Gastrocnemius medialis (tissue), 4 donors: ENCODE results near the gene IL4R.

Experiments
- CTCF ChIP-seq, 5 experiments: fragments of 450-650 bp in 3 of 5; fragments of 200-600 bp in 2 of 5; sonication (generic) in 2 of 5; IDR thresholded peaks in 4 of 5; conservative IDR thresholded peaks in 1 of 5; 1 replicate in 4 of 5; 2 replicates in 1 of 5; pipeline ENCODE4 v1.5.1; 2016 to 2019; ENCODE audit warnings: antibody characterized with exemption in 5 of 5, mild to moderate bottlenecking in 3 of 5, moderate library complexity in 3 of 5
- POLR2A ChIP-seq, 2 donors: fragments of 450-650 bp; IDR thresholded peaks; one replicate each; pipeline ENCODE4 v1.6.1; 2017; ENCODE audit warnings: antibody characterized with exemption in 2 of 2, mild to moderate bottlenecking in 2 of 2, moderate library complexity in 2 of 2

DNA sequence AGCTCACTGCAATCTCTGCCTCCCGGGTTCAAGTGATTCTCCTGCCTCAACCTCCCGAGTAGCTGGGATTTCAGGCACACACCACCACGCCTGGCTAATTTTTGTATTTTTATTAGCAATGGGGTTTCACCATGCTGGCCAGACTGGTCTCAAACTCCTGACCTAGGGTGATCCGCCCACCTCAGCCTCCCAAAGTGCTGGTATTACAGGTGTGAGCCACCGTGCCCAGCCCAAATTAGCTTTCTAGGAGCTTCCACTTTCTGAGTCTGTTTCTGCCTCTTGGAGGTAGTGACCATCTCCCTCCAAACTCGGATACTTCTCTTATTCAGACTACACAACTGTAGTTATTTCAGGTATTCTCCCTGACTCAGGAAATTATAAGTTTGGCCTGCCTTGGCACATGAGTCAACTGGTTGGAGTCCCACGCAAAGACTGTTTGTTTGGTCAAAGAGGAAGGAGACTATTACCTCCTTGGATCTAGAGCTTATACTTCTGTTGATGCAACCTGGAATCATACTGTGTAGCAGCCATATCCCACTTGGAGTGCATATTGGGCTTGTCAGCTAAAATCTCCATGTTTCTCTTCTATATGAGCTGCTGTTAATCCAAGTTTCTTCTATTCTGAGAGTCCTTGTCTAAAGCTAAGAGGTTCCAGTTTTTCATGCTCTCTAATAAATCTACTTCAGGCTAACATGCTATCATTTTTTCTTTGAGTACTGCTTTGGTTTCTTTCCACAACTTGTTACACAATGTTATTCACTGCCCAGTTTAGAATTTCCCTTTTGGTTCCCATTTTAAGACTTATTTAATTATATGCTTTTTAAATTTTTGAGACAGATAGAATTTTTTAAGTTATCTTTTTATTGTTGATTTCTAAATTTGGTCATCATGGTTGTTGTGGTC, 7.5 kb downstream of the IL4R start:
- TF ChIP-seq CTCF (IDR thresholded peaks at IDR 0.05 in 4 of 5, conservative IDR thresholded peaks at IDR 0.05 in 1 of 5) (no peak), POLR2A (IDR thresholded peaks at IDR 0.05) (no peak)
